Coronary artery (tissue), 2 donors: ENCODE measurements around the gene CHN2.

Experiments used
- DNase-seq: peaks from one replicate; pipeline ENCODE4 v3.0.0-alpha.2; 2017; ENCODE audit warnings: low spot score
- H3K27ac ChIP-seq, 2 donors: fragments of 200-600 bp; sonication (generic); one replicate each; pipeline ENCODE4 v1.5.1; 2016 to 2019
- H3K4me3 ChIP-seq: fragments of 200-600 bp; sonication (generic); 2 replicates; pipeline ENCODE4 v1.5.1; 2016; ENCODE audit warnings: mild to moderate bottlenecking, moderate library complexity
- CTCF ChIP-seq: fragments of 200-600 bp; sonication (generic); IDR thresholded peaks from one replicate; pipeline ENCODE4 v1.5.1; 2019; ENCODE audit warnings: antibody characterized with exemption

The CHN2 gene

GRCh38 chr7:29422829-29423228 lies 228.3 kb downstream of the CHN2 start:
- H3K4me3 ChIP-seq: no peak overlapping the region
- no peak overlapping the region for H3K27ac ChIP-seq
- TF ChIP-seq CTCF: no peak

GRCh38 chr7:29424295-29424983 lies 229.9 kb downstream of the CHN2 start:
- no peak for TF ChIP-seq CTCF
- DNase-seq: no peak
- no peak overlapping the region for H3K4me3 ChIP-seq
- no peak overlapping the region for H3K27ac ChIP-seq

More at GRCh38 chr7:29422829-29423228, 228.3 kb downstream of the CHN2 start:
- no peak for DNase-seq

- H3K4me3 ChIP-seq: no peak overlapping the region
- H3K27ac ChIP-seq: no peak overlapping the region
- TF ChIP-seq CTCF: no peak
- no peak for DNase-seq
These were observed 230.4 kb downstream of the CHN2 start for GRCh38 chr7:29424984-29425309.

- no peak for DNase-seq
- H3K4me3 ChIP-seq: no peak overlapping the region
- TF ChIP-seq CTCF: no peak
- H3K27ac ChIP-seq: no peak overlapping the region
These were observed 232.0 kb downstream of the CHN2 start for GRCh38 chr7:29426587-29426986.

GRCh38 chr7:29429401-29429800 lies 234.8 kb downstream of the CHN2 start:
- DNase-seq: no peak
- Histone ChIP-seq H3K27ac (no peak overlapping the region), H3K4me3 (no peak overlapping the region)
- TF ChIP-seq CTCF: no peak

- Histone ChIP-seq H3K4me3 (no peak overlapping the region), H3K27ac (no peak overlapping the region)
- DNase-seq: no peak
- no peak for TF ChIP-seq CTCF
These were observed 235.8 kb downstream of the CHN2 start for GRCh38 chr7:29430279-29430949.

- no peak for TF ChIP-seq CTCF
- no peak overlapping the region for H3K4me3 ChIP-seq
- no peak overlapping the region for H3K27ac ChIP-seq
- DNase-seq: no peak
These were observed 237.1 kb downstream of the CHN2 start for GRCh38 chr7:29431686-29432085.
